MM.1S (cell line): ENCODE data around the gene PSD2.

Source experiments
- DNase-seq: peaks from one replicate; pipeline ENCODE4 v3.0.0-alpha.2; 2015
- H2AFZ ChIP-seq: fragments of 300-600 bp; sonication (generic); 2 replicates; pipeline ENCODE4 v1.6.0; 2016; ENCODE audit warnings: antibody characterized with exemption, low read length
- H3F3A ChIP-seq: fragments of 300-600 bp; sonication (generic); 2 replicates; pipeline ENCODE4 v1.6.1; 2016; ENCODE audit warnings: mild to moderate bottlenecking, antibody characterized with exemption, low read length, moderate library complexity, mixed read lengths; ENCODE audit not compliant: insufficient read depth
- H3K27ac ChIP-seq: fragments of 300-600 bp; sonication (generic); 2 replicates; pipeline ENCODE4 v1.5.1; 2016; ENCODE audit warnings: mild to moderate bottlenecking, low read length
- H3K27me3 ChIP-seq: fragments of 300-600 bp; sonication (generic); replicated peaks from 2 replicates; pipeline ENCODE4 v1.6.0; 2016; ENCODE audit warnings: low read length; ENCODE audit not compliant: insufficient read depth
- H3K36me3 ChIP-seq: fragments of 300-600 bp; sonication (generic); replicated peaks from 2 replicates; pipeline ENCODE4 v1.6.1; 2016; ENCODE audit warnings: mild to moderate bottlenecking, low read length, mixed read lengths; ENCODE audit not compliant: insufficient read depth
- H3K4me1 ChIP-seq: fragments of 300-600 bp; sonication (generic); 2 replicates; pipeline ENCODE4 v1.6.1; 2016; ENCODE audit warnings: low read length, mixed read lengths
- H3K4me2 ChIP-seq: fragments of 300-600 bp; sonication (generic); 2 replicates; pipeline ENCODE4 v1.6.0; 2016; ENCODE audit warnings: low read depth, low read length
- H3K4me3 ChIP-seq: fragments of 300-600 bp; sonication (generic); 2 replicates; pipeline ENCODE4 v1.5.1; 2016; ENCODE audit warnings: low read length, mixed read lengths
- H3K79me2 ChIP-seq: fragments of 300-600 bp; sonication (generic); 2 replicates; pipeline ENCODE4 v1.6.1; 2016; ENCODE audit warnings: mixed run types, low read length, mixed read lengths
- H3K9ac ChIP-seq: fragments of 300-600 bp; sonication (generic); 2 replicates; pipeline ENCODE4 v1.6.1; 2016; ENCODE audit warnings: low read length, mixed read lengths
- H3K9me2 ChIP-seq: fragments of 300-600 bp; sonication (generic); replicated peaks from 2 replicates; pipeline ENCODE4 v1.6.1; 2016; ENCODE audit warnings: mild to moderate bottlenecking, low read length, mixed read lengths; ENCODE audit not compliant: insufficient read depth
- H3K9me3 ChIP-seq: fragments of 300-600 bp; sonication (generic); replicated peaks from 2 replicates; pipeline ENCODE4 v1.6.1; 2016; ENCODE audit warnings: mild to moderate bottlenecking, low read length, mixed read lengths; ENCODE audit not compliant: insufficient read depth
- H4K20me1 ChIP-seq: fragments of 300-600 bp; sonication (generic); 2 replicates; pipeline ENCODE4 v1.6.1; 2016; ENCODE audit warnings: mild to moderate bottlenecking, low read length, moderate library complexity, mixed read lengths; ENCODE audit not compliant: insufficient read depth
- EZH2 ChIP-seq: fragments of 300-600 bp; sonication (generic); optimal IDR thresholded peaks from 2 replicates; pipeline ENCODE3; 2017; ENCODE audit warnings: low read depth, mild to moderate bottlenecking, antibody characterized with exemption, low read length, mixed read lengths
- EZH2phosphoT487 ChIP-seq: fragments of 300-600 bp; sonication (generic); IDR thresholded peaks from 2 replicates; pipeline ENCODE4 v1.6.1; 2018; ENCODE audit warnings: antibody characterized with exemption, low read length
- TF ChIP-seq, protein P1 (sequence below): fragments of 300-600 bp; sonication (generic); IDR thresholded peaks from 2 replicates; pipeline ENCODE4 v1.5.1; 2016; ENCODE audit warnings: antibody characterized with exemption, low read length, mixed read lengths

The PSD2 gene

DNA sequence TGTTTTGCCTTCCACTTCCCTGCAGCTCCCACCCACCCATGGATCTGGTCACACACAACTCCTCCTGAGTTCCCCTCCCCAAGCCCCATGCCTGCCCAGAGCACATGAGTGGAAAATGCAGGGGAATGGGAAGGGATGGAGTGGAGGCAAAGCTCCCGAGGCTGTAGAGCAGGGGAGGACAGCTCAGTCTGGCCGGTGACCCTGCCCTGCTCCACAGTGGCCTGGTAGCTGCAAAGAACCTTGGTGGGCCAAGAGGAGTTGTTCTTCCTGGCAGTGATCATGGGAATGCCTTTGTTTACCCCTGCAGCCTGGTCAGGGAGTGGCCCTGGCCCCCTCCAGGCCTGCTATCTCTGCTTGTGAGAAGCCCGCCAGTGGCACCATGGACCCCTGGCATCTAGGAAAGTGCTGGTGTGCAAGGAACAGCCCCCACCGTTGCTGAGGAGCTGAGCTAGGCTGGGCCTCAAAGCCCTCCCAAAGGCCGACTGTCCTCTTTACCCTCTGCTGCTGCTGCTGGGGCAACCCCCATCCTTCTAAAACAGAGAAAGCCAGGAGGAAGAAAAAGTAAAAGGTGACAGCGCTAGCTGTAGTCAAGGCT lies 60.4 kb downstream of the PSD2 start:
- H2AFZ ChIP-seq, result no peak overlapping the region
- no peaks in the 10 kb centered on the region for H3K4me1 ChIP-seq
- H3K4me2 ChIP-seq, result no peak overlapping the region
- no peaks in the 10 kb centered on the region for H3K27me3 ChIP-seq
- TF ChIP-seq EZH2, result no peak
- TF ChIP-seq, protein P1, sequence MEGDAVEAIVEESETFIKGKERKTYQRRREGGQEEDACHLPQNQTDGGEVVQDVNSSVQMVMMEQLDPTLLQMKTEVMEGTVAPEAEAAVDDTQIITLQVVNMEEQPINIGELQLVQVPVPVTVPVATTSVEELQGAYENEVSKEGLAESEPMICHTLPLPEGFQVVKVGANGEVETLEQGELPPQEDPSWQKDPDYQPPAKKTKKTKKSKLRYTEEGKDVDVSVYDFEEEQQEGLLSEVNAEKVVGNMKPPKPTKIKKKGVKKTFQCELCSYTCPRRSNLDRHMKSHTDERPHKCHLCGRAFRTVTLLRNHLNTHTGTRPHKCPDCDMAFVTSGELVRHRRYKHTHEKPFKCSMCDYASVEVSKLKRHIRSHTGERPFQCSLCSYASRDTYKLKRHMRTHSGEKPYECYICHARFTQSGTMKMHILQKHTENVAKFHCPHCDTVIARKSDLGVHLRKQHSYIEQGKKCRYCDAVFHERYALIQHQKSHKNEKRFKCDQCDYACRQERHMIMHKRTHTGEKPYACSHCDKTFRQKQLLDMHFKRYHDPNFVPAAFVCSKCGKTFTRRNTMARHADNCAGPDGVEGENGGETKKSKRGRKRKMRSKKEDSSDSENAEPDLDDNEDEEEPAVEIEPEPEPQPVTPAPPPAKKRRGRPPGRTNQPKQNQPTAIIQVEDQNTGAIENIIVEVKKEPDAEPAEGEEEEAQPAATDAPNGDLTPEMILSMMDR, result no peak
- TF ChIP-seq EZH2phosphoT487, result no peak
- no peak overlapping the region for H3K9ac ChIP-seq
- H3K27ac ChIP-seq, result no peak overlapping the region
- no peaks in the 10 kb centered on the region for H3K79me2 ChIP-seq
- no peak for DNase-seq
- H4K20me1 ChIP-seq, result no peaks in the 10 kb centered on the region
- no peaks in the 10 kb centered on the region for H3K36me3 ChIP-seq
- H3K4me3 ChIP-seq, result no peak overlapping the region
- no peaks in the 10 kb centered on the region for H3K9me3 ChIP-seq
- H3K9me2 ChIP-seq, result no peaks in the 10 kb centered on the region
- H3F3A ChIP-seq, result no peaks in the 10 kb centered on the region

DNA sequence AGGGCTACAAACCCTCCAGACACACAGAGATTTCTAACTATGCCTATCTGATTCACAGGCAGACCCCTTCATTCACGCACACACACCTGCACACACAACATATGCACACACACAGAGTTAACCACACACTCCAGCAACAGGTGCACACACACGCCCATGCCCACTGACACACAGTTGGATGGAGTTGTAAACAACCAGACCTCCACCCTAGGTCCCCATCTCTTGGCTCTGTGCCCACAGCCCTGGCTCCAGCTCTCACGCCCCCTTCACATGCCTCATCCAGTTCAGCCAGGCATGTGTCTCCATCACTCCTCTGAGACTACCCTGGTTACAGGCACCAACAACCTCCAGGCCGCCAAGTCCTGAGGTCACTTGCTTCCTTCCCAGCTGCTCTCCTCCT lies 61.1 kb downstream of the PSD2 start:
- Histone ChIP-seq H2AFZ (no peak overlapping the region), H3K9me3 (no peaks in the 10 kb centered on the region), H3K27ac (no peak overlapping the region), H4K20me1 (no peaks in the 10 kb centered on the region), H3K4me3 (no peak overlapping the region), H3K4me1 (no peaks in the 10 kb centered on the region), H3K4me2 (no peak overlapping the region), H3F3A (no peaks in the 10 kb centered on the region), H3K9ac (no peak overlapping the region), H3K9me2 (no peaks in the 10 kb centered on the region), H3K27me3 (no peaks in the 10 kb centered on the region), H3K79me2 (no peaks in the 10 kb centered on the region), H3K36me3 (no peaks in the 10 kb centered on the region)
- TF ChIP-seq, protein P1, result no peak
- TF ChIP-seq EZH2, result no peak
- TF ChIP-seq EZH2phosphoT487, result no peak
- no peak for DNase-seq

DNA sequence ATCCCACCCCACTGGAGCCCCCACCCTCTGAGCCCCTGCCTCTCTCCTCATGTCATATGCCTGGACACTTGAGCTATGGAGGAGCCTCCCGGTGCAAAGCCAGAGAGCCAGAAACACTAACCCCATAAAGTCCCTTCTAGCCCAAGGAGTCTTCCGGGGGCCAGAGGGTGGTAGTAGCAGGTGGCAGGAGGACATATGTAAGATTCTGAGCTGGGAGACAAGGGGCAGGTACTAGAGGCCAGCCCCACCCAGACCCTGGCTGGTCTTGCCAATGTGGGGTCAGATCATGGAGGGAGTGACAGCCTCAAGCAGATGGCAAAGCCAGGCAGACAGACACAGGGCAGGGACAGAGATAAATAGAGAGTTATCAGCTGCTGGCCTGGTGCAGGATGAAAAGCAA lies 63.4 kb downstream of the PSD2 start:
- Histone ChIP-seq H3K9me2 (no peaks in the 10 kb centered on the region), H3K79me2 (no peaks in the 10 kb centered on the region), H3K27ac (no peak overlapping the region), H2AFZ (no peak overlapping the region), H4K20me1 (no peaks in the 10 kb centered on the region), H3K27me3 (no peaks in the 10 kb centered on the region), H3K36me3 (no peaks in the 10 kb centered on the region), H3F3A (no peaks in the 10 kb centered on the region), H3K9ac (no peak overlapping the region), H3K4me2 (no peak overlapping the region), H3K9me3 (no peaks in the 10 kb centered on the region), H3K4me1 (0 out of 2 replicates have a peak, but pooled peaks cover 4% of the 10 kb centered on the region), H3K4me3 (no peak overlapping the region)
- DNase-seq, result no peak
- TF ChIP-seq EZH2 (no peak), EZH2phosphoT487 (no peak)
- TF ChIP-seq, protein P1, result no peak
